GM18861 (cell line): Measurements from ENCODE around the gene CYRIA.

Source experiments
- ATAC-seq: cut with Tn5 transposase; IDR thresholded peaks from one replicate; pipeline ENCODE4 v1.9.1; 2021; ENCODE audit not compliant: unreplicated experiment

Gene CYRIA

GRCh38 chr2:16671760-16672159 lies 6.1 kb upstream of the CYRIA start:
- ATAC-seq = no peak

- ATAC-seq = no peak
These were observed 3.8 kb upstream of the CYRIA start for GRCh38 chr2:16669388-16669787.

GRCh38 chr2:16666449-16666801 lies 791 bp upstream of the CYRIA start:
- no peak for ATAC-seq

GRCh38 chr2:16664809-16665747 lies 556 bp downstream of the CYRIA start:
- peak; percentile 8 for ATAC-seq

GRCh38 chr2:16664052-16664731 lies 1.4 kb downstream of the CYRIA start:
- no peak for ATAC-seq

GRCh38 chr2:16663121-16663905 lies 2.3 kb downstream of the CYRIA start:
- no peak for ATAC-seq

- ATAC-seq = no peak
These were observed 3.4 kb downstream of the CYRIA start for GRCh38 chr2:16661936-16662839.

GRCh38 chr2:16661526-16661925 lies 4.1 kb downstream of the CYRIA start:
- no peak for ATAC-seq

- ATAC-seq = no peak
These were observed 5.1 kb downstream of the CYRIA start for GRCh38 chr2:16660556-16660955.

- ATAC-seq = no peak
These were observed 5.5 kb downstream of the CYRIA start for GRCh38 chr2:16660114-16660513.

- no peak for ATAC-seq
These were observed 7.4 kb downstream of the CYRIA start for GRCh38 chr2:16658076-16658739.

- no peak for ATAC-seq
These were observed 8.0 kb downstream of the CYRIA start for GRCh38 chr2:16657671-16658070.

- peak; percentile 70 for ATAC-seq
These were observed 8.7 kb downstream of the CYRIA start for GRCh38 chr2:16656784-16657391.

GRCh38 chr2:16655905-16656642 lies 9.6 kb downstream of the CYRIA start:
- ATAC-seq = no peak

- ATAC-seq = no peak
These were observed 10.2 kb downstream of the CYRIA start for GRCh38 chr2:16655445-16655837.

- ATAC-seq = no peak
These were observed 10.7 kb downstream of the CYRIA start for GRCh38 chr2:16654833-16655444.

- peak; percentile 48 for ATAC-seq
These were observed 11.8 kb downstream of the CYRIA start for GRCh38 chr2:16653799-16654198.

GRCh38 chr2:16653083-16653375 lies 12.6 kb downstream of the CYRIA start:
- ATAC-seq = no peak
